ENCODE data around the gene METTL21C. TPM values are rescaled to one million over a fixed set of nuclear protein-coding genes. Genes with fewer than 3 reads are reported as not detected.

Gene METTL21C
- polyA plus RNA-seq, 3 donors = not detected

GRCh38 chr13:102708211-102708610 is 13.4 kb upstream of the METTL21C start:
- no peaks in the 10 kb centered on the region for H3K4me1 Mint-ChIP-seq
- intact Hi-C loops (cut with micrococcal nuclease) = no loop called here
- Histone ChIP-seq H3K79me2 (ENCODE audit: insufficient read depth, low read length) (no peaks in the 10 kb centered on the region), H3K9me3 (replicated peaks in 1 of 2; ENCODE audit: control insufficient read depth in 1 of 2, insufficient read depth in 1 of 2, low read length in 2 of 2) (no peaks in the 10 kb centered on the region), H3K4me2 (replicated peaks; ENCODE audit: extremely low read depth, low read length, poor library complexity, severe bottlenecking) (no peak overlapping the region), H3K27me3 (ENCODE audit: control insufficient read depth in 2 of 2, insufficient read depth in 2 of 2, low read length in 2 of 2) (no peaks in the 10 kb centered on the region), H3K27ac (ENCODE audit: low read depth in 1 of 2, low read length in 2 of 2) (no peak overlapping the region), H3K9ac (ENCODE audit: insufficient read depth, low read length, poor library complexity, severe bottlenecking) (no peak overlapping the region), H2AFZ (ENCODE audit: insufficient read depth, low read depth, low read length, poor library complexity, severe bottlenecking) (no peak overlapping the region), H4K20me1 (ENCODE audit: insufficient read depth, low read length) (no peaks in the 10 kb centered on the region), H3K4me3 (replicated peaks in 1 of 3; ENCODE audit: low read depth in 2 of 3, low read length in 3 of 3) (no peak overlapping the region), H3K4me1 (ENCODE audit: control insufficient read depth in 1 of 2, insufficient read depth in 2 of 2, low read length in 2 of 2) (no peaks in the 10 kb centered on the region), H3K36me3 (replicated peaks in 1 of 2; ENCODE audit: control insufficient read depth in 1 of 2, insufficient read depth in 2 of 2, low read length in 2 of 2) (no peaks in the 10 kb centered on the region)
- no peak for DNase-seq
- H3K27me3 Mint-ChIP-seq (ENCODE audit: low read depth in 3 of 3) = peaks cover 0 to 8% (median 4%) of the 10 kb centered on the region in 3 donors
- 60% methylated on average over 1 of the region's 2 CpGs for WGBS (ENCODE audit: insufficient coverage)
- H3K27ac Mint-ChIP-seq = no peak overlapping the region
- H3K36me3 Mint-ChIP-seq = no peaks in the 10 kb centered on the region
- peaks cover 0 to 3% (median 0%) of the 10 kb centered on the region in 7 donors for H3K9me3 Mint-ChIP-seq
- TF ChIP-seq, protein P1, sequence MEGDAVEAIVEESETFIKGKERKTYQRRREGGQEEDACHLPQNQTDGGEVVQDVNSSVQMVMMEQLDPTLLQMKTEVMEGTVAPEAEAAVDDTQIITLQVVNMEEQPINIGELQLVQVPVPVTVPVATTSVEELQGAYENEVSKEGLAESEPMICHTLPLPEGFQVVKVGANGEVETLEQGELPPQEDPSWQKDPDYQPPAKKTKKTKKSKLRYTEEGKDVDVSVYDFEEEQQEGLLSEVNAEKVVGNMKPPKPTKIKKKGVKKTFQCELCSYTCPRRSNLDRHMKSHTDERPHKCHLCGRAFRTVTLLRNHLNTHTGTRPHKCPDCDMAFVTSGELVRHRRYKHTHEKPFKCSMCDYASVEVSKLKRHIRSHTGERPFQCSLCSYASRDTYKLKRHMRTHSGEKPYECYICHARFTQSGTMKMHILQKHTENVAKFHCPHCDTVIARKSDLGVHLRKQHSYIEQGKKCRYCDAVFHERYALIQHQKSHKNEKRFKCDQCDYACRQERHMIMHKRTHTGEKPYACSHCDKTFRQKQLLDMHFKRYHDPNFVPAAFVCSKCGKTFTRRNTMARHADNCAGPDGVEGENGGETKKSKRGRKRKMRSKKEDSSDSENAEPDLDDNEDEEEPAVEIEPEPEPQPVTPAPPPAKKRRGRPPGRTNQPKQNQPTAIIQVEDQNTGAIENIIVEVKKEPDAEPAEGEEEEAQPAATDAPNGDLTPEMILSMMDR (IDR thresholded peaks at IDR 0.05) = no peak
- H3K4me3 Mint-ChIP-seq = no peak overlapping the region

GRCh38 chr13:102707467-102707866 is 12.6 kb upstream of the METTL21C start:
- Histone ChIP-seq H3K36me3 (replicated peaks in 1 of 2; ENCODE audit: control insufficient read depth in 1 of 2, insufficient read depth in 2 of 2, low read length in 2 of 2) (no peaks in the 10 kb centered on the region), H3K4me3 (replicated peaks in 1 of 3; ENCODE audit: low read depth in 2 of 3, low read length in 3 of 3) (no peak overlapping the region), H3K4me2 (replicated peaks; ENCODE audit: extremely low read depth, low read length, poor library complexity, severe bottlenecking) (no peak overlapping the region), H3K27ac (ENCODE audit: low read depth in 1 of 2, low read length in 2 of 2) (no peak overlapping the region), H3K9me3 (replicated peaks in 1 of 2; ENCODE audit: control insufficient read depth in 1 of 2, insufficient read depth in 1 of 2, low read length in 2 of 2) (no peaks in the 10 kb centered on the region), H2AFZ (ENCODE audit: insufficient read depth, low read depth, low read length, poor library complexity, severe bottlenecking) (no peak overlapping the region), H3K27me3 (ENCODE audit: control insufficient read depth in 2 of 2, insufficient read depth in 2 of 2, low read length in 2 of 2) (no peaks in the 10 kb centered on the region), H3K9ac (ENCODE audit: insufficient read depth, low read length, poor library complexity, severe bottlenecking) (no peak overlapping the region), H4K20me1 (ENCODE audit: insufficient read depth, low read length) (no peaks in the 10 kb centered on the region), H3K79me2 (ENCODE audit: insufficient read depth, low read length) (no peaks in the 10 kb centered on the region), H3K4me1 (ENCODE audit: control insufficient read depth in 1 of 2, insufficient read depth in 2 of 2, low read length in 2 of 2) (no peaks in the 10 kb centered on the region)
- no peaks in the 10 kb centered on the region for H3K4me1 Mint-ChIP-seq
- 100% methylated on average over 2 of the region's 4 CpGs for WGBS (ENCODE audit: insufficient coverage)
- H3K36me3 Mint-ChIP-seq = no peaks in the 10 kb centered on the region
- H3K27me3 Mint-ChIP-seq (ENCODE audit: low read depth in 3 of 3) = peaks cover 0 to 7% (median 4%) of the 10 kb centered on the region in 3 donors
- peaks cover 0 to 3% (median 0%) of the 10 kb centered on the region in 7 donors for H3K9me3 Mint-ChIP-seq
- DNase-seq = no peak
- intact Hi-C loops (cut with micrococcal nuclease) = no loop called here
- H3K4me3 Mint-ChIP-seq = no peak overlapping the region
- H3K27ac Mint-ChIP-seq = no peak overlapping the region
- TF ChIP-seq, protein P1 (IDR thresholded peaks at IDR 0.05) = no peak

All from CD14-positive monocyte (primary cell).